Trophoblast cell (in vitro differentiated cells and primary cell): Measurements from ENCODE around the gene FGD4.

Experiments used
- DNase-seq, 2 donors: peaks; one replicate each; pipeline ENCODE4 v3.0.0-alpha.2; 2016
- H2AFZ ChIP-seq: 2 replicates; pipeline ENCODE4 v1.6.1; 2013; ENCODE audit warnings: low read length, moderate library complexity, mild to moderate bottlenecking; ENCODE audit not compliant: insufficient read depth, poor library complexity
- H2AK5ac ChIP-seq: 2 replicates; pipeline ENCODE4 v1.6.1; 2013; ENCODE audit warnings: mild to moderate bottlenecking, low read length
- H2BK120ac ChIP-seq: 2 replicates; pipeline ENCODE4 v1.6.1; 2013; ENCODE audit warnings: low read length, mild to moderate bottlenecking, moderate library complexity; ENCODE audit not compliant: insufficient read depth, poor library complexity
- H2BK12ac ChIP-seq: 2 replicates; pipeline ENCODE4 v1.6.1; 2013; ENCODE audit warnings: mild to moderate bottlenecking, low read length, moderate library complexity
- H2BK5ac ChIP-seq: 2 replicates; pipeline ENCODE4 v1.6.1; 2013; ENCODE audit warnings: low read length, low read depth, moderate library complexity, mild to moderate bottlenecking; ENCODE audit not compliant: poor library complexity
- H3K14ac ChIP-seq: 2 replicates; pipeline ENCODE4 v1.6.1; 2013; ENCODE audit warnings: mild to moderate bottlenecking, low read length
- H3K18ac ChIP-seq: 2 replicates; pipeline ENCODE4 v1.6.1; 2013; ENCODE audit warnings: mild to moderate bottlenecking, low read length
- H3K23ac ChIP-seq: 2 replicates; pipeline ENCODE4 v1.6.1; 2013; ENCODE audit warnings: low read length
- H3K27ac ChIP-seq: 2 replicates; pipeline ENCODE4 v1.5.1; 2013; ENCODE audit warnings: low read depth, mild to moderate bottlenecking, inconsistent platforms, low read length, moderate library complexity
- H3K27me3 ChIP-seq: 2 replicates; pipeline ENCODE4 v1.6.1; 2013; ENCODE audit warnings: inconsistent platforms, mild to moderate bottlenecking, low read length, moderate library complexity; ENCODE audit not compliant: insufficient read depth
- H3K36me3 ChIP-seq, 2 experiments: 1 replicate in 1 of 2; 2 replicates in 1 of 2; pipeline ENCODE4 v1.6.1; 2013; ENCODE audit warnings: low read length in 2 of 2, mild to moderate bottlenecking in 2 of 2, moderate library complexity in 1 of 2; ENCODE audit not compliant: insufficient read depth in 2 of 2, control insufficient read depth in 1 of 2
- H3K4ac ChIP-seq: 2 replicates; pipeline ENCODE4 v1.6.1; 2013; ENCODE audit warnings: low read depth, mild to moderate bottlenecking, low read length, moderate library complexity
- H3K4me1 ChIP-seq, 2 experiments: 1 replicate in 1 of 2; 2 replicates in 1 of 2; pipeline ENCODE4 v1.6.1; 2013; ENCODE audit warnings: low read length in 2 of 2, mild to moderate bottlenecking in 2 of 2, moderate library complexity in 1 of 2; ENCODE audit not compliant: insufficient read depth in 2 of 2, control insufficient read depth in 1 of 2
- H3K4me2 ChIP-seq: 2 replicates; pipeline ENCODE4 v1.6.1; 2013; ENCODE audit warnings: inconsistent platforms, mild to moderate bottlenecking, low read length, moderate library complexity
- H3K4me3 ChIP-seq: 2 replicates; pipeline ENCODE4 v1.5.1; 2013; ENCODE audit warnings: mild to moderate bottlenecking, low read depth, low read length, inconsistent platforms
- H3K79me1 ChIP-seq: one replicate; pipeline ENCODE4 v1.6.1; 2013; ENCODE audit warnings: low read length
- H3K79me2 ChIP-seq: 2 replicates; pipeline ENCODE4 v1.6.1; 2013; ENCODE audit warnings: low read length, mild to moderate bottlenecking; ENCODE audit not compliant: control insufficient read depth, insufficient read depth, poor library complexity
- H3K9ac ChIP-seq: 2 replicates; pipeline ENCODE4 v1.6.1; 2013; ENCODE audit warnings: mild to moderate bottlenecking, low read length
- H3K9me3 ChIP-seq: 2 replicates; pipeline ENCODE4 v1.6.1; 2013; ENCODE audit warnings: low read depth, mild to moderate bottlenecking, control low read depth, inconsistent platforms, low read length; ENCODE audit not compliant: insufficient read depth
- H4K12ac ChIP-seq: 2 replicates; pipeline ENCODE4 v1.6.1; 2013; ENCODE audit warnings: low read depth, mild to moderate bottlenecking, low read length, moderate library complexity
- H4K8ac ChIP-seq: 2 replicates; pipeline ENCODE4 v1.6.1; 2013; ENCODE audit warnings: low read depth, mild to moderate bottlenecking, low read length, moderate library complexity
- H4K91ac ChIP-seq: one replicate; pipeline ENCODE4 v1.6.1; 2013; ENCODE audit warnings: low read depth, mild to moderate bottlenecking, low read length, moderate library complexity
- WGBS: extraction: QIAGEN DNeasy Blood & Tissue Kit; methylation state at CpG from one replicate; pipeline ENCODE4 v1.1.7; 2013; ENCODE audit warnings: missing lambda C conversion rate; ENCODE audit not compliant: insufficient read length, insufficient coverage; ENCODE audit errors: extremely low coverage; 5-methylcytosine and 5-hydroxymethylcytosine counted together

FGD4 gene

GRCh38 chr12:32466986-32467711, 67.8 kb downstream of the FGD4 start:
- no peak overlapping the region for H3K14ac ChIP-seq
- H2BK12ac ChIP-seq = no peak overlapping the region
- no peak overlapping the region for H3K4me3 ChIP-seq
- no peak overlapping the region for H4K12ac ChIP-seq
- H3K4me1 ChIP-seq = no peaks in the 10 kb centered on the region
- no peak overlapping the region for H2BK5ac ChIP-seq
- no peak overlapping the region for H4K8ac ChIP-seq
- no peak overlapping the region for H2AFZ ChIP-seq
- no peak overlapping the region for H3K18ac ChIP-seq
- H3K23ac ChIP-seq = no peak overlapping the region
- H3K4me2 ChIP-seq = no peak overlapping the region
- H3K4ac ChIP-seq = no peak overlapping the region
- no peak overlapping the region for H3K27ac ChIP-seq
- no peaks in the 10 kb centered on the region for H3K79me1 ChIP-seq
- H4K91ac ChIP-seq = no peak overlapping the region
- H2BK120ac ChIP-seq = no peak overlapping the region
- peak in 1 of 2 donors; percentile 64 for DNase-seq
- H3K79me2 ChIP-seq = no peaks in the 10 kb centered on the region
- no peaks in the 10 kb centered on the region for H3K9me3 ChIP-seq
- no CpG with 5 or more reads among the region's 2 CpGs for WGBS
- no peaks in the 10 kb centered on the region for H3K36me3 ChIP-seq
- H3K27me3 ChIP-seq = no peaks in the 10 kb centered on the region
- no peak overlapping the region for H3K9ac ChIP-seq
- H2AK5ac ChIP-seq = no peak overlapping the region

GRCh38 chr12:32467959-32468863, 68.9 kb downstream of the FGD4 start:
- Histone ChIP-seq H4K12ac (no peak overlapping the region), H2BK5ac (no peak overlapping the region), H4K8ac (no peak overlapping the region), H3K79me1 (no peaks in the 10 kb centered on the region), H3K9ac (no peak overlapping the region), H4K91ac (no peak overlapping the region), H3K27ac (no peak overlapping the region), H3K14ac (no peak overlapping the region), H3K79me2 (no peaks in the 10 kb centered on the region), H3K4me2 (no peak overlapping the region), H2AFZ (no peak overlapping the region), H2BK12ac (no peak overlapping the region), H3K36me3 (no peaks in the 10 kb centered on the region), H3K4me3 (no peak overlapping the region), H3K27me3 (no peaks in the 10 kb centered on the region), H3K9me3 (no peaks in the 10 kb centered on the region), H3K4me1 (no peaks in the 10 kb centered on the region), H2AK5ac (no peak overlapping the region), H3K4ac (no peak overlapping the region), H3K23ac (no peak overlapping the region), H2BK120ac (no peak overlapping the region), H3K18ac (no peak overlapping the region)
- no CpG with 5 or more reads among the region's 10 CpGs for WGBS
- DNase-seq = no peak

- WGBS = no CpG with 5 or more reads among the region's 3 CpGs
- Histone ChIP-seq H3K4me1 (no peaks in the 10 kb centered on the region), H4K12ac (no peak overlapping the region), H3K9me3 (no peaks in the 10 kb centered on the region), H3K14ac (no peak overlapping the region), H3K79me2 (no peaks in the 10 kb centered on the region), H4K8ac (no peak overlapping the region), H3K23ac (no peak overlapping the region), H3K18ac (no peak overlapping the region), H3K36me3 (peaks cover 0 to 4% of the 10 kb centered on the region in 2 experiments), H2BK5ac (no peak overlapping the region), H3K27ac (no peak overlapping the region), H2BK12ac (no peak overlapping the region), H3K4ac (no peak overlapping the region), H2AFZ (no peak overlapping the region), H2BK120ac (no peak overlapping the region), H3K4me3 (no peak overlapping the region), H3K79me1 (no peaks in the 10 kb centered on the region), H4K91ac (no peak overlapping the region), H3K27me3 (no peaks in the 10 kb centered on the region), H3K9ac (no peak overlapping the region), H2AK5ac (no peak overlapping the region), H3K4me2 (no peak overlapping the region)
- no peak for DNase-seq
Measured at GRCh38 chr12:32470936-32471470, 71.6 kb downstream of the FGD4 start.

GRCh38 chr12:32471591-32472001, 72.2 kb downstream of the FGD4 start:
- Histone ChIP-seq H3K27ac (no peak overlapping the region), H4K8ac (no peak overlapping the region), H3K18ac (no peak overlapping the region), H3K9me3 (no peaks in the 10 kb centered on the region), H3K9ac (no peak overlapping the region), H3K23ac (no peak overlapping the region), H4K91ac (no peak overlapping the region), H3K4me2 (no peak overlapping the region), H3K4ac (no peak overlapping the region), H2BK12ac (no peak overlapping the region), H3K79me2 (no peaks in the 10 kb centered on the region), H2BK120ac (no peak overlapping the region), H3K36me3 (peaks cover 0 to 4% of the 10 kb centered on the region in 2 experiments), H3K4me3 (no peak overlapping the region), H3K79me1 (no peaks in the 10 kb centered on the region), H3K4me1 (no peaks in the 10 kb centered on the region), H2AK5ac (no peak overlapping the region), H4K12ac (no peak overlapping the region), H2BK5ac (no peak overlapping the region), H2AFZ (no peak overlapping the region), H3K27me3 (no peaks in the 10 kb centered on the region), H3K14ac (no peak overlapping the region)
- WGBS = no CpG with 5 or more reads among the region's 1 CpG
- DNase-seq = no peak
